Lung microvascular endothelial cell (primary cell): ENCODE data around the gene ANGEL1. TPM values are rescaled to one million over a fixed set of nuclear protein-coding genes. Genes with fewer than 3 reads are reported as not detected.

Source experiments
- DNase-seq, 2 donors: peaks; one replicate each; pipeline versions ENCODE4 v3.0.0 to v3.0.0-alpha.2; 2010; ENCODE audit warnings: low read depth in 2 of 2
- total RNA-seq: library from RNA; depleted of rRNA; stranded (reverse); fragments of >200 nt; gene quantifications from 2 replicates; pipeline ENCODE4 v1.2.1, GENCODE V29; 2014

ANGEL1 gene
- total RNA-seq, 1 donor from 2014 or later, result 4.4 TPM

GRCh38 chr14:76767681-76768656 is 44.7 kb downstream of the ANGEL1 start:
- DNase-seq, result peak; percentile 42 to 79

GRCh38 chr14:76765461-76765931 is 47.2 kb downstream of the ANGEL1 start:
- DNase-seq, result no peak

DNA sequence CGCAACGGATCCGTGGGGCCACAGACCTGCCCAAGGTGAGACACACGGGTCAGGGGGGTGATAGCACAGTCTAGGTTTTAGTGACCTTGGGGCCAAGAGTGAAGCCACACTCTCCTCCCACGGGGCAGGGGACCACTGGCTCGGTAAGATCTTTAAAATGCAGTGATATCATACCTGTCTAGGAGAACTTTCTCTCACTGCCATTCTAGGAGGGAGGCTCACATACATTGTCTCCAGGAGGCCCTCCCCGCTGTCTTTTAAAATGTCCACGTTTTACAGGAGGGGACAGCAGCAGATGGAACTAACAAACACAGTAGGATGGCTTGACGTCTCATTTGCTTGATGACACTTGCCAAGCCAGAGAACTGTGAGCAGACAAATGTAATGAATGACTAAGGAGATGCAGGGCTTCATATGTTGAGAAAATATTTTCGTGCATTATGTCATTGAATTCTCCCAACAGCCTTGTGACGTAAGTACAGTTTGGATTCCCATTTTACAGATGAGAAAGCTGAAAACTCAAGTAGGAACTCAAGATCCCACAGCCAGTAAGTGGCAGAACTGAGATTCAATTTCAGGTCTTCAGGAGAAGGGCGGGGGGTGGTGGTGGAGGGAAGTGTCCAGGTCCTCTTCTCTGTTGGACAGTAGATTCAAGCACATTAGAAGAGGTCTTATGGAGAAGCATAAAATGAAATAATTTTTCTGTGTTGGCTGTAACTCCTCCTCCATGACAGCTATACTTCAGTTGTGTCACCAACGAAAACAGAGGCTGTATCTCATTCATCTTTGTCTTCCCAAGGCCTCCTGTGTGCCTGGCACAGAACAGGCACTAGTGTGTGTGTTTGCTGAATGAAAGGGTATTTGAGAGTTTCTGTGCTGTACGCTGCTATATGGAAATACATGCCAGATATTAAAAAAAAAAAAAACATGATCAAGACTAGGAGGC is 49.3 kb downstream of the ANGEL1 start:
- DNase-seq, result peak in 1 of 2 donors; percentile 47

DNA sequence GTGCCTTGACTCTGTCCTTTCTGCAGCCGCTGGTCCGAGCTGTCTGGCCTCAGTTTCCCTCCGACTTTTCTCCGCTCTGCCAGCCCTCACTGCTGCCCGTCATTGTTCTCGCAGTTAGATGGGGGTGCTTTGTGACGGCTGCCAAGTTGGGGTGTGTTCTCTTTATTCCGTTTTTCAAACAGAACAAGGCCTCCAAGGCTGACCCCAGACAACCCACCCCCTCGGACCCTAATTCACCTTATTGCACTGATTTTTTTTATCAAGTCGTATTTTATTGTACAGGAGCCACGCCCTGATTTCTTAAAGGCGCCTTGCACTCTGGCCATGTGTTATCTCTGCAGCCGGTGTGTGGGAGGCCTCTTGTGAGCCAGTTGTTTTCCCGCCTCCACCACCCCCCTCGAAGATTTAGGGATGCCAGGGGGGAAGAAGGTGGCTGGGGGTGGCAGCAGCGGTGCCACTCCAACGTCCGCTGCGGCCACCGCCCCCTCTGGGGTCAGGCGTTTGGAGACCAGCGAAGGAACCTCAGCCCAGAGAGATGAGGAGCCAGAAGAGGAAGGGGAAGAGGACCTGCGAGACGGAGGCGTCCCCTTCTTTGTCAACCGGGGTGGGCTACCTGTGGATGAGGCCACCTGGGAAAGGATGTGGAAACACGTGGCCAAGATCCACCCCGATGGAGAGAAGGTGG is 50.1 kb downstream of the ANGEL1 start:
- DNase-seq, result no peak

- DNase-seq, result no peak
Measured at GRCh38 chr14:76761960-76762410, 50.7 kb downstream of the ANGEL1 start.

- peak; percentile 74 to 82 for DNase-seq
Measured at GRCh38 chr14:76761136-76761959, 51.3 kb downstream of the ANGEL1 start, which contains the start of gene VASH1. VASH1 (plus strand) TSS chr14:76761468; CDS start chr14:76762822, 1,354 bp downstream.

DNA sequence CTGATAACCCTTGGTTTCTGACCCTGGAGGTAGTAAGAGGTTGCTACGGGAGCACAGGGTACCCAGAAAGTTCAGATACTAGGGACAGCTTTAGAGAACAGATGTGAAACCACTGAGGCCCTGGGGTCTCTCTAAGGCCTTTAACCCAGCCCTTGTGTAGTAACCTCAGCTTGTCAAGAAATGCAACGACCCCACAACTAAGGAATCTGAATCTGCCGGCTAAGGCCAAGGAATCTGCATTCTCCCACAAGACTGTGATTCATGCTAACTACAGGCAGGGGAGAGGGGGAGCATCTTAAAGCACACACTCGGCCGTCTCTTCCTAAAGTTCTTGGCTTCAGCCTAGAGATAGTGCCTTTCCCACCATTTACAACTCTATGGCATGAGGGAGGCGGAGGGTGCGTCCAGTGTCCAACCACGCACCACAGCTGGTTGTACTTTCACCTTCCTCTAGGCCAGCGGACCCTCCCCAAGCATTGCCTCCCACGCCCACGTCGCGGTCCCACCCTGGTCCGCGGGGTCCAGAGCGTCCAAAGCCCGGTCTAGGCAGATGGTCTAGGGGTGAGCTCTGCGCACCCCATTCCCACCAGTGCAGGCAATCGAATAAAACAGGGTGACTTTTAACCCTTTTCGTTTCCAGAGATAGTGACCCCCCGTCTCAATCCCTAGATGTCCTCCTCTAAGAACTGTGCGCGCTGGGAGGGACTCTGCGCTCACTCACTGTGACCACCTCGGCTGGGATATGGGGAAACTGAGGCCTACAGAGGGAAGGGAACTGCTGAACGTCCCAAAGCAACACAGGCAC is 52.1 kb downstream of the ANGEL1 start:
- no peak for DNase-seq

GRCh38 chr14:76759589-76759988 is 53.1 kb downstream of the ANGEL1 start:
- DNase-seq, result no peak

GRCh38 chr14:76756371-76756750 is 56.3 kb downstream of the ANGEL1 start:
- no peak for DNase-seq

- DNase-seq, result no peak
Measured at GRCh38 chr14:76755610-76756370, 56.9 kb downstream of the ANGEL1 start.

DNA sequence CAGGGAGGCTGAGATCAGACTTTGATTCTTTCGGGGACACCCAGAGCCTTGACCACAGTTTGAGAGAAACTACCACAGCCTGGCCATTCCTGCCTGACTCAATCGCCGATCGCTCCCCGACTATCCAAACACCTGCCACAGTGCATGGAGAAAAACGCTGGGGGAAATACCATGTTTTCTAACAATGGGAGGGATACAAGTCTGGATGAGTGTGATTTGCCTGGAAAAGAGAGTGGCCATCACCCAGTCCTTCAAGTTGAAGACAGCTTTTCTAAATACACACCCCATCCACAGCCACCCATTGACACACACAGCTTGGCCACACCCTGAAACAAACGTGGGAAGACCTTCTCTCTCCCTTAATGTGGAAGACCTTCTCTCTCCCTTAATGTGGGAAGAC is 58.1 kb downstream of the ANGEL1 start:
- DNase-seq, result no peak

GRCh38 chr14:76753541-76754198 is 59.0 kb downstream of the ANGEL1 start:
- DNase-seq, result no peak

DNA sequence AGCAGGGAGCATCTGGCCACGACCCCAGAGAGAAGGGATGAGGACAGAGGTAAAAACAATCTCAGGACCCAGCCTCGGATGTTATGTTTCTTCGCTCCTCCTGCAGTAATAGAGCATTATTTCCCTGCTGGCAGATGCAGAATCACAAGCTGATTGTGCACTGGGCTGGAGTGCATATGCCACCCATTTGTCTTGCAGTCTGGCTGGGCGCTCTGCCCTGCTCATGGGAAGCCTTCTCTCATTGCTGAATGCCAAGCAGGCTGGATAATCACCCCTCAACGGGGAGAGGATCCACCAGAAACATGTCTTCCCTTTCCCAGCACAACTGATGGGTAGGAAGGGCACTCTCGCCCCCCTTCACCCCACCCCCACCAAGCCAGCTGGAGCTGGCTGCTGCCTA is 59.9 kb downstream of the ANGEL1 start:
- no peak for DNase-seq

DNA sequence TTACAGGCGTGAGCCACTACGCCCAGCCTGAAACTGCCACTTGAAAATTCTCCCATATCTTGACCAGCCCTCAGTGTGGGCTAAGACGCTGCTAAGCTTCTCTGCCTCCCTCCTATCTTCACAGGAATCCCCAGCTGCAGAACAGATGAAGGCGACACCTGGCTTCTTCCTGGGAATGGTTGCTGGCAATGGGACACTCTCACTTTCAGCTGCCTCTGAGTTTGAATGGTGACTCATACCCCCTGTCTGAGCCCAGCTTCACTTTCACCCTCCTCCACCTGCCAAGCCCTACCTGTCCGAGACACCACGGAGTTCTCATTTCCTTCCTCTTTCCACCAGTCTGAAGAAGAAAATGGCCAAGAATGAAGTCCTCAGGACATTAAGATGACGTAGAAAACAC is 69.7 kb downstream of the ANGEL1 start:
- peak in 1 of 2 donors; percentile 43 for DNase-seq

- DNase-seq, result no peak
Measured at GRCh38 chr14:76742185-76742584, 70.5 kb downstream of the ANGEL1 start.

GRCh38 chr14:76741074-76741473 is 71.6 kb downstream of the ANGEL1 start:
- no peak for DNase-seq
